Nephron progenitor cell (in vitro differentiated cells): ENCODE results near the gene MSLN.

Experiments used
- DNase-seq: peaks from one replicate; pipeline ENCODE4 v3.0.0; 2021
- H3K27ac Mint-ChIP-seq: 2 replicates; pipeline ENCODE4 v1.8.0; 2021; ENCODE audit warnings: mild to moderate bottlenecking, moderate library complexity, mixed read lengths
- H3K27me3 Mint-ChIP-seq: 2 replicates; pipeline ENCODE4 v1.8.0; 2021; ENCODE audit warnings: mild to moderate bottlenecking, low read depth, mixed read lengths; ENCODE audit not compliant: poor library complexity
- H3K36me3 Mint-ChIP-seq: 2 replicates; pipeline ENCODE4 v1.8.0; 2021; ENCODE audit warnings: low read depth, mixed read lengths
- H3K4me1 Mint-ChIP-seq: 2 replicates; pipeline ENCODE4 v1.8.0; 2021; ENCODE audit warnings: mixed read lengths
- H3K4me3 Mint-ChIP-seq: 2 replicates; pipeline ENCODE4 v1.8.0; 2021; ENCODE audit warnings: mild to moderate bottlenecking, moderate library complexity, mixed read lengths
- H3K9me3 Mint-ChIP-seq: 2 replicates; pipeline ENCODE4 v1.8.0; 2021; ENCODE audit warnings: mild to moderate bottlenecking, moderate library complexity, mixed read lengths
- CTCF ChIP-seq: fragments of 200-600 bp; sonication (generic); IDR thresholded peaks from 2 replicates; pipeline ENCODE4 v1.5.0; 2021; ENCODE audit warnings: antibody characterized with exemption

MSLN gene

GRCh38 chr16:778909-779527 is 18.5 kb downstream of the MSLN start:
- Mint-ChIP-seq H3K4me1 (peaks cover 8% of the 10 kb centered on the region), H3K4me3 (no peak overlapping the region), H3K27ac (no peak overlapping the region), H3K27me3 (peaks cover 9% of the 10 kb centered on the region), H3K9me3 (no peaks in the 10 kb centered on the region), H3K36me3 (no peaks in the 10 kb centered on the region)
- TF ChIP-seq CTCF, result no peak
- no peak for DNase-seq

GRCh38 chr16:779561-779960 is 19.0 kb downstream of the MSLN start:
- TF ChIP-seq CTCF, result no peak
- Mint-ChIP-seq H3K27ac (no peak overlapping the region), H3K4me3 (no peak overlapping the region), H3K9me3 (no peaks in the 10 kb centered on the region), H3K36me3 (no peaks in the 10 kb centered on the region), H3K4me1 (peaks cover 8% of the 10 kb centered on the region), H3K27me3 (peaks cover 9% of the 10 kb centered on the region)
- DNase-seq, result no peak

GRCh38 chr16:780296-780695 is 19.8 kb downstream of the MSLN start:
- Mint-ChIP-seq H3K4me3 (no peak overlapping the region), H3K36me3 (no peaks in the 10 kb centered on the region), H3K9me3 (no peaks in the 10 kb centered on the region), H3K4me1 (peaks cover 8% of the 10 kb centered on the region), H3K27me3 (peaks cover 9% of the 10 kb centered on the region), H3K27ac (peak overlapping the region; percentile 69)
- TF ChIP-seq CTCF, result no peak
- DNase-seq, result no peak

- peaks cover 8% of the 10 kb centered on the region for H3K4me1 Mint-ChIP-seq
- peaks cover 9% of the 10 kb centered on the region for H3K27me3 Mint-ChIP-seq
- H3K4me3 Mint-ChIP-seq, result no peak overlapping the region
- H3K36me3 Mint-ChIP-seq, result no peaks in the 10 kb centered on the region
- no peak for DNase-seq
- H3K9me3 Mint-ChIP-seq, result no peaks in the 10 kb centered on the region
- no peak overlapping the region for H3K27ac Mint-ChIP-seq
- TF ChIP-seq CTCF, result no peak
Observed at GRCh38 chr16:781346-782010, 20.9 kb downstream of the MSLN start.

GRCh38 chr16:782258-782657 is 21.7 kb downstream of the MSLN start:
- DNase-seq, result no peak
- H3K27me3 Mint-ChIP-seq, result peaks cover 9% of the 10 kb centered on the region
- no peak for TF ChIP-seq CTCF
- no peaks in the 10 kb centered on the region for H3K9me3 Mint-ChIP-seq
- H3K36me3 Mint-ChIP-seq, result no peaks in the 10 kb centered on the region
- peaks cover 8% of the 10 kb centered on the region for H3K4me1 Mint-ChIP-seq
- H3K27ac Mint-ChIP-seq, result no peak overlapping the region
- H3K4me3 Mint-ChIP-seq, result no peak overlapping the region
